NT2/D1 (cell line): ENCODE data around the gene AGAP1.

ENCODE experiments used
- YY1 ChIP-seq: IDR thresholded peaks from 2 replicates; pipeline ENCODE4 v1.6.1; 2011; ENCODE audit not compliant: insufficient read length, insufficient read depth
- ZNF274 ChIP-seq: IDR thresholded peaks from 2 replicates; pipeline ENCODE4 v1.6.1; 2011; ENCODE audit warnings: mild to moderate bottlenecking, low read depth, low read length

GRCh38 chr2:235827585-235827992 is 333.7 kb downstream of the AGAP1 start:
- TF ChIP-seq YY1 (no peak), ZNF274 (no peak)
